Globus pallidus (tissue), 1 donor: ENCODE data around the gene ZBTB42.

Source experiments
- DNase-seq: peaks from one replicate; pipeline ENCODE4 v3.0.0-alpha.2; 2015; ENCODE audit warnings: low spot score

Gene ZBTB42

GRCh38 chr14:104843442-104844305 lies 42.8 kb downstream of the ZBTB42 start:
- no peak for DNase-seq

- DNase-seq = no peak
Observed at GRCh38 chr14:104844306-104845032, 43.6 kb downstream of the ZBTB42 start.

- DNase-seq = no peak
Observed at GRCh38 chr14:104845033-104845666, 44.2 kb downstream of the ZBTB42 start.

GRCh38 chr14:104845834-104846441 lies 45.0 kb downstream of the ZBTB42 start:
- no peak for DNase-seq

GRCh38 chr14:104852280-104852663 lies 51.4 kb downstream of the ZBTB42 start:
- DNase-seq = no peak
